ENCODE data around the gene IL17RD. TPM values are rescaled to one million over a fixed set of nuclear protein-coding genes. Genes with fewer than 3 reads are reported as not detected.
A peak's percentile ranks its signal among the peaks of the same experiment; 100 is the strongest.

Gene IL17RD
- total RNA-seq, 1 donor from 2014 or later, result 26.1 TPM

GRCh38 chr3:57080171-57080570 is 85.0 kb downstream of the IL17RD start:
- no peak overlapping the region for H3K27ac ChIP-seq
- Mint-ChIP-seq H3K27ac (no peak overlapping the region), H3K4me3 (peak overlapping the region; percentile 57), H3K9me3 (no peaks in the 10 kb centered on the region), H3K36me3 (peaks cover 2% of the 10 kb centered on the region), H3K27me3 (ENCODE audit: insufficient read depth, low read depth) (peaks cover 4% of the 10 kb centered on the region), H3K4me1 (peaks cover 19% of the 10 kb centered on the region)
- H3K4me1 ChIP-seq, result peaks cover 4% of the 10 kb centered on the region
- no peak overlapping the region for H3K4me2 ChIP-seq
- TF ChIP-seq EZH2 (IDR thresholded peaks at IDR 0.05), result no peak
- no peak for TF ChIP-seq EZH2phosphoT487 (IDR thresholded peaks at IDR 0.05)
- TF ChIP-seq, protein P1, sequence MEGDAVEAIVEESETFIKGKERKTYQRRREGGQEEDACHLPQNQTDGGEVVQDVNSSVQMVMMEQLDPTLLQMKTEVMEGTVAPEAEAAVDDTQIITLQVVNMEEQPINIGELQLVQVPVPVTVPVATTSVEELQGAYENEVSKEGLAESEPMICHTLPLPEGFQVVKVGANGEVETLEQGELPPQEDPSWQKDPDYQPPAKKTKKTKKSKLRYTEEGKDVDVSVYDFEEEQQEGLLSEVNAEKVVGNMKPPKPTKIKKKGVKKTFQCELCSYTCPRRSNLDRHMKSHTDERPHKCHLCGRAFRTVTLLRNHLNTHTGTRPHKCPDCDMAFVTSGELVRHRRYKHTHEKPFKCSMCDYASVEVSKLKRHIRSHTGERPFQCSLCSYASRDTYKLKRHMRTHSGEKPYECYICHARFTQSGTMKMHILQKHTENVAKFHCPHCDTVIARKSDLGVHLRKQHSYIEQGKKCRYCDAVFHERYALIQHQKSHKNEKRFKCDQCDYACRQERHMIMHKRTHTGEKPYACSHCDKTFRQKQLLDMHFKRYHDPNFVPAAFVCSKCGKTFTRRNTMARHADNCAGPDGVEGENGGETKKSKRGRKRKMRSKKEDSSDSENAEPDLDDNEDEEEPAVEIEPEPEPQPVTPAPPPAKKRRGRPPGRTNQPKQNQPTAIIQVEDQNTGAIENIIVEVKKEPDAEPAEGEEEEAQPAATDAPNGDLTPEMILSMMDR (IDR thresholded peaks at IDR 0.05), result no peak
- H3K36me3 ChIP-seq, result no peaks in the 10 kb centered on the region
- H4K20me1 ChIP-seq (ENCODE audit: low read depth), result peaks cover 15% of the 10 kb centered on the region
- no peaks in the 10 kb centered on the region for H3K9me3 ChIP-seq (ENCODE audit: low read depth)
- no peak overlapping the region for H3K9ac ChIP-seq
- no peak for DNase-seq (ENCODE audit: low spot score)
- H2AFZ ChIP-seq (replicated peaks), result no peak overlapping the region
- H3F3A ChIP-seq (ENCODE audit: low read depth), result peaks cover 23% of the 10 kb centered on the region
- H3K4me3 ChIP-seq, result no peak overlapping the region
- H3K79me2 ChIP-seq (ENCODE audit: low read depth), result no peaks in the 10 kb centered on the region
- peaks cover 65% of the 10 kb centered on the region for H3K27me3 ChIP-seq

DNA sequence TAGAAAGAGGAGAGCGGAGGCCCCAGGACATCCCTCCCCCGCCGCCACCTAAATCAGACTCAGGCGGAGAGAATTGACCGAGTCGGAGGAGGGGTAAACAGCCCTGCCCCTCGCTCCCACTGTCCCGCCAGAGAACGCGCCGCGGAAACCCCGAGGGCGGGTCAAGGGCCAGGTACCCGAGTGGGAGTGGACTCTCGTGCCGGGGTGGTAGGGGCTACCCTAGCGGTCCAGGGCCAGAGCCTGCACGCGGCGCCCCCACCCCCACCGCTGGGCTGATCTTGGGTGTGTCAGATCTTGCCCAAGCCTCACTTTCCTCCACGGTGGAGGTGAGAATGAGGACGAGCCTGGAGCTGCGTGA is 85.7 kb downstream of the IL17RD start:
- no peak overlapping the region for H3K9ac ChIP-seq

DNA sequence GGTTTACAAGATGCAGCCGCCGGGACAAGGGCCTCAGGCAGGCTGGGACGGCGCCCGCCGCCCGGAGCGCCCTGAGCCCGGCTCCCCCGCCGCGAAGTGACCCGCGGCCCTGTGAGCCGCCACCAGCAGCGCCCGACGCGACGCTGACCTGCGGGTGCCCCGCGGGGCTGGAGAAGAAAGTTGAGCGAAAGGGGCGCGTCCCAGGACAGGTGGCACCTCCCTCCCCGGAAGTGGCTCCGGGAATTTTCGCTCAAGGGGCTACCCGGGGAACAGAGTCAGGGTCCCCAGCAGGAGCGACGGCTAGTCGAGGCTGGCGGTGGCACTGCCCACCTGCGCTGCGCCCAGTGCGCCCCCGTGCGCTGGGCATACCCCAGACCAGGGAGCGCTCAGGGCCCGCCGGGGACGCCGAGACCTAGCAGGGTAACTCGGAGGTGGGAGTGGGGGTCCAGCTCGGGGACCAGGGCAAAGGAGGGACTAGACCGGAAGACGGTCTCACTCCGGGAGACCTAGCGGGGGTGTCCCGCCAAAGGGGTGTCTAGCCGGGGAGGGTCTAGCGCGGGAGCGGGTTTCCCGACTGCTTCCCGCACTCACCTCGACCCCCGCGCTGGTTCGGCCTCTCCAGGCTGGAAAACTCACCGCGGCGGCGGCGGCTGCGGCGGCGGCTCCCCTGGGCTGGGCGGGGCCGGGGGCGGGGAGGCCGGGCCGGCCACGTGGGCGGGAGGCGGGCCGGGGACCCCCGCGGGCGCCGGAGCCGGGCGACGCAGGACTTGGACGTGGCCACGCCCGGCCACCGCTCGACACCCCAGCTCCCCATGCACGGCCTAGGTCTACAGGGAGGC is 86.3 kb downstream of the IL17RD start:
- TF ChIP-seq EZH2 (IDR thresholded peaks at IDR 0.05) (peak; percentile 51), EZH2phosphoT487 (IDR thresholded peaks at IDR 0.05) (no peak)
- TF ChIP-seq, protein P1 (IDR thresholded peaks at IDR 0.05), result peak; percentile 19
- Mint-ChIP-seq H3K4me1 (peaks cover 19% of the 10 kb centered on the region), H3K27ac (no peak overlapping the region), H3K27me3 (ENCODE audit: insufficient read depth, low read depth) (peaks cover 7% of the 10 kb centered on the region), H3K4me3 (peak overlapping the region; percentile 83), H3K9me3 (no peaks in the 10 kb centered on the region), H3K36me3 (peaks cover 8% of the 10 kb centered on the region)
- DNase-seq (ENCODE audit: low spot score), result peak; percentile 81
- Histone ChIP-seq H3F3A (ENCODE audit: low read depth) (peaks cover 23% of the 10 kb centered on the region), H3K4me2 (peak overlapping the region; percentile 96), H3K27ac (no peak overlapping the region), H3K79me2 (ENCODE audit: low read depth) (no peaks in the 10 kb centered on the region), H3K9me3 (ENCODE audit: low read depth) (no peaks in the 10 kb centered on the region), H3K4me3 (peak overlapping the region; percentile 76), H3K27me3 (peaks cover 65% of the 10 kb centered on the region), H4K20me1 (ENCODE audit: low read depth) (peaks cover 15% of the 10 kb centered on the region), H3K36me3 (no peaks in the 10 kb centered on the region), H3K9ac (no peak overlapping the region), H3K4me1 (peaks cover 4% of the 10 kb centered on the region), H2AFZ (replicated peaks) (peak overlapping the region; percentile 89)

More for the DNA sequence above, 85.7 kb downstream of the IL17RD start:
- Mint-ChIP-seq H3K4me3 (peak overlapping the region; percentile 57), H3K36me3 (peaks cover 5% of the 10 kb centered on the region), H3K9me3 (no peaks in the 10 kb centered on the region), H3K27me3 (ENCODE audit: insufficient read depth, low read depth) (peaks cover 7% of the 10 kb centered on the region), H3K4me1 (peaks cover 19% of the 10 kb centered on the region), H3K27ac (no peak overlapping the region)
- peaks cover 4% of the 10 kb centered on the region for H3K4me1 ChIP-seq
- H3K4me3 ChIP-seq, result peak overlapping the region; percentile 76
- TF ChIP-seq, protein P1 (IDR thresholded peaks at IDR 0.05), result no peak
- no peak for TF ChIP-seq EZH2phosphoT487 (IDR thresholded peaks at IDR 0.05)
- no peak for TF ChIP-seq EZH2 (IDR thresholded peaks at IDR 0.05)
- peak overlapping the region; percentile 79 for H2AFZ ChIP-seq (replicated peaks)
- H3F3A ChIP-seq (ENCODE audit: low read depth), result peaks cover 23% of the 10 kb centered on the region
- peaks cover 65% of the 10 kb centered on the region for H3K27me3 ChIP-seq
- H3K79me2 ChIP-seq (ENCODE audit: low read depth), result no peaks in the 10 kb centered on the region
- H3K36me3 ChIP-seq, result no peaks in the 10 kb centered on the region
- no peak overlapping the region for H3K27ac ChIP-seq
- DNase-seq (ENCODE audit: low spot score), result no peak
- H3K4me2 ChIP-seq, result peak overlapping the region; percentile 96
- no peaks in the 10 kb centered on the region for H3K9me3 ChIP-seq (ENCODE audit: low read depth)
- H4K20me1 ChIP-seq (ENCODE audit: low read depth), result peaks cover 15% of the 10 kb centered on the region
